NCI-H187 treated with DMSO at 0.1 percent for 48 hours (cell line): ENCODE data around the gene GZMM.
A peak's percentile ranks its signal among the peaks of the same experiment; 100 is the strongest.

Source experiments
- DNase-seq: peaks from one replicate; lab custom pipeline; 2025; lab: John Stamatoyannopoulos, UW

GZMM gene

GRCh38 chr19:543910-544608 is at the start of gene GZMM:
Gene GZMM (plus strand): TSS chr19:544053. CDS start chr19:544072, 19 bp downstream.
- no peak for DNase-seq

- DNase-seq, result no peak
These were observed 49.4 kb upstream of the GZMM start for GRCh38 chr19:494171-495080.

- no peak for DNase-seq
These were observed 48.8 kb upstream of the GZMM start for GRCh38 chr19:495081-495401.

- DNase-seq, result no peak
These were observed 48.3 kb upstream of the GZMM start for GRCh38 chr19:495402-496111.

GRCh38 chr19:496112-496665 is 47.7 kb upstream of the GZMM start, which contains the start of gene MADCAM1:
Gene MADCAM1 (plus strand): TSS chr19:496486. CDS start chr19:496500, 14 bp downstream.
- DNase-seq, result no peak

GRCh38 chr19:496986-497385 is 46.9 kb upstream of the GZMM start:
- no peak for DNase-seq

GRCh38 chr19:497491-497868 is 46.4 kb upstream of the GZMM start:
- DNase-seq, result no peak

- no peak for DNase-seq
These were observed 45.9 kb upstream of the GZMM start for GRCh38 chr19:497869-498510.

GRCh38 chr19:498511-498891 is 45.4 kb upstream of the GZMM start:
- DNase-seq, result no peak

- no peak for DNase-seq
These were observed 44.8 kb upstream of the GZMM start for GRCh38 chr19:498977-499623.

GRCh38 chr19:501646-502045 is 42.2 kb upstream of the GZMM start:
- DNase-seq, result no peak

- DNase-seq, result no peak
These were observed 39.2 kb upstream of the GZMM start for GRCh38 chr19:504616-505015.

GRCh38 chr19:506404-507285 is 37.2 kb upstream of the GZMM start:
- DNase-seq, result peak; percentile 94

GRCh38 chr19:507286-508203 is 36.3 kb upstream of the GZMM start, which contains the start of gene TPGS1:
Gene TPGS1 (plus strand): TSS chr19:507497. CDS start chr19:507507, 10 bp downstream.
- no peak for DNase-seq

GRCh38 chr19:508204-509150 is 35.4 kb upstream of the GZMM start:
- no peak for DNase-seq

GRCh38 chr19:510606-511100 is 33.2 kb upstream of the GZMM start:
- no peak for DNase-seq

- DNase-seq, result peak; percentile 92
These were observed 32.6 kb upstream of the GZMM start for GRCh38 chr19:511101-511851.
